Mesenchymal stem cell (in vitro differentiated cells and primary cell): ENCODE data around the gene MDM1.

Experiments used
- DNase-seq: peaks from one replicate; pipeline ENCODE4 v3.0.0-alpha.2; 2013
- H2AFZ ChIP-seq: one replicate; pipeline ENCODE4 v1.6.1; 2013; ENCODE audit warnings: low read depth, mild to moderate bottlenecking, control low read depth, inconsistent platforms, low read length, moderate library complexity
- H2AK5ac ChIP-seq: 2 replicates; pipeline ENCODE4 v1.6.1; 2013; ENCODE audit warnings: low read length, moderate library complexity, mild to moderate bottlenecking, inconsistent platforms; ENCODE audit not compliant: severe bottlenecking
- H2BK120ac ChIP-seq: one replicate; pipeline ENCODE4 v1.6.1; 2013; ENCODE audit warnings: low read depth, mild to moderate bottlenecking, inconsistent platforms, low read length, moderate library complexity
- H2BK12ac ChIP-seq, 2 experiments: one replicate each; pipeline ENCODE4 v1.6.1; 2013; ENCODE audit warnings: inconsistent platforms in 2 of 2, low read length in 2 of 2, mild to moderate bottlenecking in 2 of 2, moderate library complexity in 2 of 2, control low read depth in 1 of 2
- H2BK15ac ChIP-seq: one replicate; pipeline ENCODE4 v1.6.1; 2013; ENCODE audit warnings: mild to moderate bottlenecking, low read depth, inconsistent platforms; ENCODE audit not compliant: poor library complexity, severe bottlenecking
- H2BK5ac ChIP-seq: 2 replicates; pipeline ENCODE4 v1.6.1; 2013; ENCODE audit warnings: low read depth, mild to moderate bottlenecking, low read length, control low read depth, inconsistent platforms; ENCODE audit not compliant: poor library complexity, severe bottlenecking
- H3K14ac ChIP-seq, 2 experiments: one replicate each; pipeline ENCODE4 v1.6.1; 2013; ENCODE audit warnings: inconsistent platforms in 2 of 2, low read length in 2 of 2, control low read depth in 1 of 2, mild to moderate bottlenecking in 1 of 2, moderate library complexity in 1 of 2
- H3K18ac ChIP-seq, 2 experiments: one replicate each; pipeline ENCODE4 v1.6.1; 2013; ENCODE audit warnings: inconsistent platforms in 2 of 2, low read length in 2 of 2, control low read depth in 1 of 2, low read depth in 1 of 2, mild to moderate bottlenecking in 1 of 2
- H3K23ac ChIP-seq, 2 experiments: one replicate each; pipeline ENCODE4 v1.6.1; 2013; ENCODE audit warnings: inconsistent platforms in 2 of 2, low read length in 2 of 2, mild to moderate bottlenecking in 2 of 2, moderate library complexity in 2 of 2, control low read depth in 1 of 2
- H3K27ac ChIP-seq: 2 replicates; pipeline ENCODE4 v1.5.1; 2013; ENCODE audit warnings: mild to moderate bottlenecking, moderate library complexity, low read length, control low read depth, inconsistent platforms; ENCODE audit not compliant: poor library complexity, severe bottlenecking
- H3K27me3 ChIP-seq, 2 experiments: 2 replicates each; pipeline versions ENCODE4 v1.6.1 to v1.7.0; 2013; ENCODE audit warnings: low read length in 2 of 2, mild to moderate bottlenecking in 2 of 2, moderate library complexity in 2 of 2, control low read depth in 1 of 2, inconsistent platforms in 1 of 2; ENCODE audit not compliant: control insufficient read depth in 1 of 2, insufficient read depth in 1 of 2
- H3K36me3 ChIP-seq, 2 experiments: 2 replicates each; pipeline versions ENCODE4 v1.6.1 to v1.7.0; 2013; ENCODE audit warnings: low read length in 2 of 2, control low read depth in 1 of 2, inconsistent platforms in 1 of 2, low read depth in 1 of 2, mild to moderate bottlenecking in 1 of 2; ENCODE audit not compliant: insufficient read depth in 2 of 2, control insufficient read depth in 1 of 2
- H3K4ac ChIP-seq, 2 experiments: one replicate each; pipeline ENCODE4 v1.6.1; 2013; ENCODE audit warnings: inconsistent platforms in 2 of 2, low read length in 2 of 2, mild to moderate bottlenecking in 2 of 2, moderate library complexity in 2 of 2, control low read depth in 1 of 2, low read depth in 1 of 2
- H3K4me1 ChIP-seq: 2 replicates; pipeline ENCODE4 v1.6.1; 2013; ENCODE audit warnings: low read depth, low read length, control low read depth; ENCODE audit not compliant: control insufficient read depth, insufficient read depth
- H3K4me2 ChIP-seq: 2 replicates; pipeline ENCODE4 v1.6.1; 2013; ENCODE audit warnings: low read length, mild to moderate bottlenecking, inconsistent platforms; ENCODE audit not compliant: poor library complexity, severe bottlenecking
- H3K4me3 ChIP-seq, 2 experiments: 2 replicates each; pipeline versions ENCODE4 v1.5.1 to v1.7.0; 2013; ENCODE audit warnings: low read length in 2 of 2, mild to moderate bottlenecking in 2 of 2, control low read depth in 1 of 2, low read depth in 1 of 2; ENCODE audit not compliant: insufficient read depth in 1 of 2
- H3K79me1 ChIP-seq: replicated peaks from 2 replicates; pipeline ENCODE4 v1.6.1; 2013; ENCODE audit warnings: mild to moderate bottlenecking, control low read depth, low read length, inconsistent platforms; ENCODE audit not compliant: poor library complexity, severe bottlenecking
- H3K9ac ChIP-seq: 2 replicates; pipeline ENCODE4 v1.7.0; 2013; ENCODE audit warnings: mild to moderate bottlenecking, low read length, moderate library complexity
- H3K9me3 ChIP-seq: 2 replicates; pipeline ENCODE4 v1.7.0; 2013; ENCODE audit warnings: mild to moderate bottlenecking, low read length; ENCODE audit not compliant: control insufficient read depth
- H4K8ac ChIP-seq: one replicate; pipeline ENCODE4 v1.6.1; 2013; ENCODE audit warnings: inconsistent platforms, mild to moderate bottlenecking, low read length, moderate library complexity
- H4K91ac ChIP-seq: one replicate; pipeline ENCODE4 v1.6.1; 2013; ENCODE audit warnings: mild to moderate bottlenecking, low read length, inconsistent platforms
- WGBS: methylation state at CpG from one replicate; pipeline ENCODE4 v1.1.7; 2013; ENCODE audit warnings: mixed read lengths; 5-methylcytosine and 5-hydroxymethylcytosine counted together

MDM1 gene

DNA sequence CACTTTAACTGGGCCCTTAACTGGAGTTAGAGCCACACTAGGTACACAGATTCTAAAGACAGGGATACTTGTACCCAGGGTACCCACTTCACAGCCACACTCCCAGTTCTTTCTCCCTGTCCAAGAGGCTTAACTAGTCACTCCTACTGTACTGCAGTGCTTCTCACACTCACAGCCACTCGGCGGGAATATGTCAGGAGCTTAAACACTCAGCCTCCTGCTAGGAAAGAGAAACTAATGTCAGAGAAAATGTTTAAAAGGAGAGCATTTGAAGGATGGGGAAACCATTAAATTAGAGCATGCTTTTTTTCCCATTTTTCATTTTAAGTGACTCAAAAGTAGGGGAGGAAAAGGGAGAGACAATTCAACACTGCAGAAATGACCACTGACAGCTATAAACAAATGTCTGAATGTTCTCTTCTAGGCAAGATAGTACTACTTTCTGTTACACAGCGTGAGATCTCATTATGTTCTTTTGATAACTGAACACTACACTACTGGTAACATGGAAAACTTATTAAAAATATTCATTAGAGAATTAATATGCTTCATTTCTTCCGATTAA lies 22.9 kb upstream of the MDM1 start:
- Histone ChIP-seq H2BK12ac (no peak overlapping the region), H3K36me3 (no peaks in the 10 kb centered on the region), H2AK5ac (no peak overlapping the region), H3K27me3 (no peaks in the 10 kb centered on the region), H4K91ac (no peak overlapping the region), H3K9me3 (no peaks in the 10 kb centered on the region), H3K27ac (no peak overlapping the region), H3K4me2 (no peak overlapping the region), H3K4me1 (peaks cover 3% of the 10 kb centered on the region), H2AFZ (no peak overlapping the region), H3K18ac (no peak overlapping the region), H3K4me3 (no peak overlapping the region), H2BK120ac (no peak overlapping the region), H3K79me1 (no peaks in the 10 kb centered on the region), H3K4ac (no peak overlapping the region), H3K14ac (no peak overlapping the region), H2BK15ac (no peak overlapping the region), H2BK5ac (no peak overlapping the region), H4K8ac (no peak overlapping the region), H3K9ac (no peak overlapping the region), H3K23ac (no peak overlapping the region)
- DNase-seq: no peak
- no CpG with 5 or more reads among the region's 4 CpGs for WGBS

GRCh38 chr12:68352067-68352466 lies 19.9 kb upstream of the MDM1 start:
- 80% methylated on average over 2 of the region's 2 CpGs for WGBS
- no peak overlapping the region for H3K14ac ChIP-seq
- no peak overlapping the region for H2BK12ac ChIP-seq
- H3K18ac ChIP-seq: no peak overlapping the region
- H3K23ac ChIP-seq: no peak overlapping the region
- no peak for DNase-seq
- no peak overlapping the region for H3K9ac ChIP-seq
- no peak overlapping the region for H4K91ac ChIP-seq
- no peaks in the 10 kb centered on the region for H3K9me3 ChIP-seq
- no peak overlapping the region for H2AFZ ChIP-seq
- no peak overlapping the region for H3K4ac ChIP-seq
- H3K27ac ChIP-seq: no peak overlapping the region
- no peak overlapping the region for H3K4me2 ChIP-seq
- H2AK5ac ChIP-seq: no peak overlapping the region
- H3K4me1 ChIP-seq: no peaks in the 10 kb centered on the region
- H3K4me3 ChIP-seq: no peak overlapping the region
- no peak overlapping the region for H2BK5ac ChIP-seq
- no peak overlapping the region for H2BK120ac ChIP-seq
- H2BK15ac ChIP-seq: no peak overlapping the region
- no peaks in the 10 kb centered on the region for H3K79me1 ChIP-seq
- H4K8ac ChIP-seq: no peak overlapping the region
- no peaks in the 10 kb centered on the region for H3K27me3 ChIP-seq
- no peaks in the 10 kb centered on the region for H3K36me3 ChIP-seq

GRCh38 chr12:68350753-68351152 lies 18.6 kb upstream of the MDM1 start:
- Histone ChIP-seq H4K91ac (no peak overlapping the region), H3K4me1 (no peaks in the 10 kb centered on the region), H3K23ac (no peak overlapping the region), H3K4me2 (no peak overlapping the region), H3K4ac (no peak overlapping the region), H3K9ac (peak overlapping the region; percentile 39), H3K9me3 (no peaks in the 10 kb centered on the region), H3K14ac (no peak overlapping the region), H3K79me1 (no peaks in the 10 kb centered on the region), H2BK5ac (no peak overlapping the region), H2BK15ac (no peak overlapping the region), H4K8ac (no peak overlapping the region), H2BK120ac (no peak overlapping the region), H3K27me3 (no peaks in the 10 kb centered on the region), H3K36me3 (no peaks in the 10 kb centered on the region), H2BK12ac (peak overlapping the region in 1 of 2 experiments; percentile 35), H3K18ac (no peak overlapping the region), H2AK5ac (no peak overlapping the region), H2AFZ (no peak overlapping the region), H3K27ac (no peak overlapping the region), H3K4me3 (peak overlapping the region in 1 of 2 experiments; percentile 22)
- no peak for DNase-seq
- WGBS: 47% methylated on average over 3 of the region's 3 CpGs

DNA sequence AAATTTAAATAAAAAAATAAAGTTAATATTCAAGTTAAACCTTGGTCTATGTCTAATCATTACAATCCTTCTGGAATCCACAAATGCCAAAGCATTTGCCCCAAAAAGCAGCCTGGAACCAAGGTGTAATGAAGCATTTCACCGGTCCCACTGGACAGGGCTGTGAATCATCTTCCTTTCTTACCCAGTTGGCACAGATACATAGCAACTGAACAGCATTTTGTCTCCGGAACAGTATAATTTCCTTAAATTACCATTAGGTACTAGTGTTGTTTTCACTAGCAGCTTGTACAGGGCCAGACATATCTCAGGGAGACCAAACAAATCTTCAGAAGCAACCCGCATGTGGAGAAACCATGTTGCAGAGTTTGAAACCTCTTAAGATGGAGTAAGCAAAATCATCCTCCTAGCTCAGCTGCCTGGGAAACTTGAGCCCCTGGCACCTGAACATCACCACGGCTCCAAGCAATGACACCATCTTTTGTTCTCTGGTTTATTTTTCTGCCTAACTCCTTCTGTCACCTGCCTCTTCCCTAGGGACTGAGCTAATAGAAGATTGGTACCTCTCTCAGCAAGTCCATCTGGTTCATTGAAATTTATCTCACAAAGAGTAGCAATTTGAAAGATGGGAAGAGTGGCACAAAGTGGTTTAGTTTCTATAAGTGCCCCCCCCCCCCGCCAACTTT lies 17.9 kb upstream of the MDM1 start:
- no peaks in the 10 kb centered on the region for H3K4me1 ChIP-seq
- H3K14ac ChIP-seq: no peak overlapping the region
- peak overlapping the region; percentile 39 for H3K9ac ChIP-seq
- H4K91ac ChIP-seq: no peak overlapping the region
- WGBS: 84% methylated on average over 5 of the region's 5 CpGs
- H2BK120ac ChIP-seq: no peak overlapping the region
- H3K4me3 ChIP-seq: peak overlapping the region in 1 of 2 experiments; percentile 22
- no peak overlapping the region for H2AFZ ChIP-seq
- no peak overlapping the region for H2BK5ac ChIP-seq
- DNase-seq: no peak
- H3K23ac ChIP-seq: no peak overlapping the region
- H3K27ac ChIP-seq: no peak overlapping the region
- no peaks in the 10 kb centered on the region for H3K79me1 ChIP-seq
- no peak overlapping the region for H4K8ac ChIP-seq
- no peak overlapping the region for H3K18ac ChIP-seq
- H3K4me2 ChIP-seq: no peak overlapping the region
- no peak overlapping the region for H2BK15ac ChIP-seq
- H3K27me3 ChIP-seq: no peaks in the 10 kb centered on the region
- no peak overlapping the region for H3K4ac ChIP-seq
- H3K36me3 ChIP-seq: no peaks in the 10 kb centered on the region
- H2AK5ac ChIP-seq: no peak overlapping the region
- no peaks in the 10 kb centered on the region for H3K9me3 ChIP-seq
- H2BK12ac ChIP-seq: peak overlapping the region in 1 of 2 experiments; percentile 35
